GM18502 (cell line): Measurements from ENCODE around the gene APCDD1L.

ENCODE experiments used
- ATAC-seq: cut with Tn5 transposase; IDR thresholded peaks from one replicate; pipeline ENCODE4 v1.9.1; 2021; ENCODE audit warnings: mild to moderate bottlenecking; ENCODE audit not compliant: unreplicated experiment, poor library complexity

The APCDD1L gene

GRCh38 chr20:58492795-58493524, 22.2 kb downstream of the APCDD1L start:
- no peak for ATAC-seq

- no peak for ATAC-seq
Measured at GRCh38 chr20:58492074-58492718, 23.0 kb downstream of the APCDD1L start.

GRCh38 chr20:58486207-58486606, 29.0 kb downstream of the APCDD1L start:
- ATAC-seq: no peak

- ATAC-seq: no peak
Measured at GRCh38 chr20:58485393-58485792, 29.8 kb downstream of the APCDD1L start.

GRCh38 chr20:58483470-58483869, 31.7 kb downstream of the APCDD1L start:
- no peak for ATAC-seq

- no peak for ATAC-seq
Measured at GRCh38 chr20:58483051-58483450, 32.1 kb downstream of the APCDD1L start.

- ATAC-seq: no peak
Measured at GRCh38 chr20:58482416-58482815, 32.8 kb downstream of the APCDD1L start.

- ATAC-seq: no peak
Measured at GRCh38 chr20:58481481-58482021, 33.6 kb downstream of the APCDD1L start.

- ATAC-seq: no peak
Measured at GRCh38 chr20:58480551-58481336, 34.5 kb downstream of the APCDD1L start.

GRCh38 chr20:58479726-58480440, 35.3 kb downstream of the APCDD1L start:
- ATAC-seq: no peak

GRCh38 chr20:58478141-58478805, 36.9 kb downstream of the APCDD1L start:
- ATAC-seq: no peak

- no peak for ATAC-seq
Measured at GRCh38 chr20:58475466-58475865, 39.7 kb downstream of the APCDD1L start.

- ATAC-seq: no peak
Measured at GRCh38 chr20:58473453-58474425, 41.5 kb downstream of the APCDD1L start.

GRCh38 chr20:58472273-58473018, 42.8 kb downstream of the APCDD1L start:
- ATAC-seq: no peak

- no peak for ATAC-seq
Measured at GRCh38 chr20:58471193-58472164, 43.7 kb downstream of the APCDD1L start.

- ATAC-seq: no peak
Measured at GRCh38 chr20:58470336-58471192, 44.6 kb downstream of the APCDD1L start.
